Neural progenitor cell (in vitro differentiated cells): ENCODE data around the gene SCFD2. TPM values are rescaled to one million over a fixed set of nuclear protein-coding genes. Genes with fewer than 3 reads are reported as not detected.

ENCODE experiments used
- DNase-seq: peaks from one replicate; pipeline ENCODE4 v3.0.0-alpha.2; 2016; ENCODE audit warnings: low spot score
- H2AFZ ChIP-seq: fragments of 200-600 bp; sonication (generic); replicated peaks from 2 replicates; pipeline ENCODE4 v1.6.1; 2016; ENCODE audit warnings: antibody characterized with exemption
- H3F3A ChIP-seq: fragments of 200-600 bp; sonication (generic); 2 replicates; pipeline ENCODE4 v1.6.1; 2016; ENCODE audit warnings: antibody characterized with exemption, low read depth
- H3K27ac ChIP-seq: fragments of 200-600 bp; sonication (generic); 2 replicates; pipeline ENCODE4 v1.5.1; 2016; ENCODE audit warnings: mild to moderate bottlenecking
- H3K27me3 ChIP-seq: fragments of 200-600 bp; sonication (generic); 2 replicates; pipeline ENCODE4 v1.6.1; 2016; ENCODE audit warnings: mild to moderate bottlenecking, moderate library complexity
- H3K36me3 ChIP-seq: fragments of 200-600 bp; sonication (generic); 2 replicates; pipeline ENCODE4 v1.5.1; 2016
- H3K4me1 ChIP-seq: fragments of 200-600 bp; sonication (generic); 2 replicates; pipeline ENCODE4 v1.6.1; 2016; ENCODE audit warnings: mixed run types
- H3K4me2 ChIP-seq: fragments of 200-600 bp; sonication (generic); 2 replicates; pipeline ENCODE4 v1.6.1; 2016
- H3K4me3 ChIP-seq: fragments of 200-600 bp; sonication (generic); 2 replicates; pipeline ENCODE4 v1.5.1; 2016
- H3K79me2 ChIP-seq: fragments of 200-600 bp; sonication (generic); 2 replicates; pipeline ENCODE4 v1.6.1; 2016; ENCODE audit warnings: low read depth
- H3K9ac ChIP-seq: fragments of 200-600 bp; sonication (generic); 2 replicates; pipeline ENCODE4 v1.6.1; 2016
- H3K9me3 ChIP-seq: fragments of 200-600 bp; sonication (generic); 2 replicates; pipeline ENCODE4 v1.5.1; 2016; ENCODE audit warnings: low read depth
- H4K20me1 ChIP-seq: fragments of 200-600 bp; sonication (generic); 2 replicates; pipeline ENCODE4 v1.6.1; 2016; ENCODE audit warnings: low read depth
- H3K27ac Mint-ChIP-seq: 3 replicates; pipeline ENCODE4 v1.8.0; 2021; ENCODE audit warnings: mixed read lengths
- H3K27me3 Mint-ChIP-seq: 2 replicates; pipeline ENCODE4 v1.8.0; 2022; ENCODE audit warnings: low read depth, mild to moderate bottlenecking, inconsistent platforms, moderate library complexity, mixed read lengths; ENCODE audit not compliant: insufficient read depth
- H3K36me3 Mint-ChIP-seq: 3 replicates; pipeline ENCODE4 v1.8.0; 2021; ENCODE audit warnings: mixed read lengths
- H3K4me1 Mint-ChIP-seq: 3 replicates; pipeline ENCODE4 v1.8.0; 2021; ENCODE audit warnings: mixed read lengths
- H3K4me3 Mint-ChIP-seq: 3 replicates; pipeline ENCODE4 v1.8.0; 2021; ENCODE audit warnings: mild to moderate bottlenecking, moderate library complexity, mixed read lengths
- H3K9me3 Mint-ChIP-seq: 3 replicates; pipeline ENCODE4 v1.8.0; 2020; ENCODE audit warnings: mixed read lengths
- CTCF ChIP-seq: fragments of 200-600 bp; sonication (generic); IDR thresholded peaks from 2 replicates; pipeline ENCODE4 v1.5.1; 2017; ENCODE audit warnings: antibody characterized with exemption, mild to moderate bottlenecking
- EZH2 ChIP-seq: fragments of 200-600 bp; sonication (generic); IDR thresholded peaks from 2 replicates; pipeline ENCODE4 v1.6.1; 2017; ENCODE audit warnings: antibody characterized with exemption, mild to moderate bottlenecking, moderate library complexity
- EZH2phosphoT487 ChIP-seq: fragments of 200-600 bp; sonication (generic); IDR thresholded peaks from 2 replicates; pipeline ENCODE4 v1.6.1; 2017; ENCODE audit warnings: antibody characterized with exemption
- total RNA-seq: library from RNA; depleted of rRNA; stranded (reverse); fragments of >200 nt; gene quantifications from 2 replicates; pipeline ENCODE4 v1.2.3, GENCODE V29; 2015; ENCODE audit warnings: low replicate concordance

The SCFD2 gene
- total RNA-seq, 1 donor from 2014 or later: 4.8 TPM

- Histone ChIP-seq H3K4me1 (no peaks in the 10 kb centered on the region), H3K9ac (no peak overlapping the region), H2AFZ (no peak overlapping the region), H3K27ac (no peak overlapping the region), H3K4me2 (no peak overlapping the region), H3K9me3 (no peaks in the 10 kb centered on the region), H3F3A (no peaks in the 10 kb centered on the region), H3K36me3 (no peaks in the 10 kb centered on the region), H3K4me3 (no peak overlapping the region), H3K27me3 (no peaks in the 10 kb centered on the region), H3K79me2 (no peaks in the 10 kb centered on the region), H4K20me1 (no peaks in the 10 kb centered on the region)
- no peak for TF ChIP-seq EZH2
- no peak for TF ChIP-seq CTCF
- TF ChIP-seq EZH2phosphoT487: no peak
- no peaks in the 10 kb centered on the region for H3K4me1 Mint-ChIP-seq
- H3K27ac Mint-ChIP-seq: no peak overlapping the region
- no peaks in the 10 kb centered on the region for H3K36me3 Mint-ChIP-seq
- DNase-seq: no peak
- no peaks in the 10 kb centered on the region for H3K9me3 Mint-ChIP-seq
- H3K27me3 Mint-ChIP-seq: no peaks in the 10 kb centered on the region
- no peak overlapping the region for H3K4me3 Mint-ChIP-seq
These were observed 204.6 kb downstream of the SCFD2 start for GRCh38 chr4:53161051-53161786.

- H3K4me3 Mint-ChIP-seq: no peak overlapping the region
These were observed 209.0 kb downstream of the SCFD2 start for GRCh38 chr4:53156896-53157295.

GRCh38 chr4:53152467-53152866 is 213.4 kb downstream of the SCFD2 start:
- no peak overlapping the region for H3K4me3 ChIP-seq
- H3K9me3 ChIP-seq: no peaks in the 10 kb centered on the region
- H3K36me3 Mint-ChIP-seq: peaks cover 2% of the 10 kb centered on the region
- no peaks in the 10 kb centered on the region for H3K36me3 ChIP-seq
- H3K4me1 Mint-ChIP-seq: peaks cover 10% of the 10 kb centered on the region
- TF ChIP-seq CTCF (no peak), EZH2 (no peak), EZH2phosphoT487 (no peak)
- no peaks in the 10 kb centered on the region for H3K9me3 Mint-ChIP-seq
- H3K27ac ChIP-seq: no peak overlapping the region
- H4K20me1 ChIP-seq: no peaks in the 10 kb centered on the region
- H3K4me2 ChIP-seq: no peak overlapping the region
- H2AFZ ChIP-seq: no peak overlapping the region
- no peak overlapping the region for H3K4me3 Mint-ChIP-seq
- H3K27me3 ChIP-seq: no peaks in the 10 kb centered on the region
- no peaks in the 10 kb centered on the region for H3K27me3 Mint-ChIP-seq
- DNase-seq: no peak
- H3K4me1 ChIP-seq: peaks cover 8% of the 10 kb centered on the region
- H3K9ac ChIP-seq: no peak overlapping the region
- no peak overlapping the region for H3K27ac Mint-ChIP-seq
- H3F3A ChIP-seq: no peaks in the 10 kb centered on the region
- no peaks in the 10 kb centered on the region for H3K79me2 ChIP-seq

More at GRCh38 chr4:53156896-53157295, 209.0 kb downstream of the SCFD2 start:
- Histone ChIP-seq H4K20me1 (no peaks in the 10 kb centered on the region), H3F3A (no peaks in the 10 kb centered on the region), H3K79me2 (no peaks in the 10 kb centered on the region), H3K4me1 (no peaks in the 10 kb centered on the region), H3K9ac (no peak overlapping the region), H3K4me2 (no peak overlapping the region), H3K36me3 (no peaks in the 10 kb centered on the region), H2AFZ (no peak overlapping the region), H3K4me3 (no peak overlapping the region), H3K9me3 (no peaks in the 10 kb centered on the region), H3K27me3 (no peaks in the 10 kb centered on the region), H3K27ac (no peak overlapping the region)
- no peaks in the 10 kb centered on the region for H3K4me1 Mint-ChIP-seq
- no peak for TF ChIP-seq CTCF
- H3K36me3 Mint-ChIP-seq: peaks cover 2% of the 10 kb centered on the region
- H3K9me3 Mint-ChIP-seq: no peaks in the 10 kb centered on the region
- no peak overlapping the region for H3K27ac Mint-ChIP-seq
- no peaks in the 10 kb centered on the region for H3K27me3 Mint-ChIP-seq
- no peak for DNase-seq
